ENCODE measurements around the gene JOSD2.

JOSD2 gene

DNA sequence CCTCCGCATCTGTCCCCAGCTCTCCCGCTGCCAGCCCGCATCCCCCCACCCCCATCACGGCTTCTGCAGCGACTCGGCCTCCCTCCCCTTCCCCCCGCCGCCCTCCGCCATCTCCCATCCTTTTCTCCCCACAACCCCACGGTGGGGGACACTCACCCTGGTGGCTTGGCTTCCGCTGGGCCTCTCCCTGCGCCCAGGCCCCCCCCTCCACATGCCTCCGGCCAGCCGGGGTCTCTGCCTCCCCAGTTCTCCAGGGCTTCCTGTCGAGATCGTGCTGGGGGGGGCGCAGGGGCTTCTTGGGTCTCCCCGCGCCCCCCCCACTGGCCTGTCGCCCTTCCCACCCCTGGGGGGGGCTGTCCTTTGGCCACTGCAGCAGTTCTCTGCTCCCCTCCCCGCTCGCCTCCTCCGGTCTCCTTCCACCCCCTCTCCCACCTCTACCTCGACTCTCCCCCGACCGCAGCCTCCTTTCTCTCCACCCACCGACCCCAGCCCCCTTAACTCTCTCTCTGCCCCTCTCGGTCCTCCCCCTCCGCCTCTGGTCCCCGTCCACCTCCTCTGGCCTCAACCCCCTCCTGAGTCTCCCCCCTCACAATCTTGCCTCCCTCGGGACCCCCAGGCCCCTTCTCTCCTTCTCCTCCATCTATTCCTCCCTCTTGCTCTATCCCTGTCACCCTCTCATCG lies 40.2 kb upstream of the JOSD2 start:
- H3K4me3 ChIP-seq (ENCODE audit: low read depth, low read length) = no peak overlapping the region
- TF ChIP-seq, protein P1, sequence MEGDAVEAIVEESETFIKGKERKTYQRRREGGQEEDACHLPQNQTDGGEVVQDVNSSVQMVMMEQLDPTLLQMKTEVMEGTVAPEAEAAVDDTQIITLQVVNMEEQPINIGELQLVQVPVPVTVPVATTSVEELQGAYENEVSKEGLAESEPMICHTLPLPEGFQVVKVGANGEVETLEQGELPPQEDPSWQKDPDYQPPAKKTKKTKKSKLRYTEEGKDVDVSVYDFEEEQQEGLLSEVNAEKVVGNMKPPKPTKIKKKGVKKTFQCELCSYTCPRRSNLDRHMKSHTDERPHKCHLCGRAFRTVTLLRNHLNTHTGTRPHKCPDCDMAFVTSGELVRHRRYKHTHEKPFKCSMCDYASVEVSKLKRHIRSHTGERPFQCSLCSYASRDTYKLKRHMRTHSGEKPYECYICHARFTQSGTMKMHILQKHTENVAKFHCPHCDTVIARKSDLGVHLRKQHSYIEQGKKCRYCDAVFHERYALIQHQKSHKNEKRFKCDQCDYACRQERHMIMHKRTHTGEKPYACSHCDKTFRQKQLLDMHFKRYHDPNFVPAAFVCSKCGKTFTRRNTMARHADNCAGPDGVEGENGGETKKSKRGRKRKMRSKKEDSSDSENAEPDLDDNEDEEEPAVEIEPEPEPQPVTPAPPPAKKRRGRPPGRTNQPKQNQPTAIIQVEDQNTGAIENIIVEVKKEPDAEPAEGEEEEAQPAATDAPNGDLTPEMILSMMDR (IDR thresholded peaks at IDR 0.05; ENCODE audit: borderline replicate concordance, insufficient read depth, low read depth, low read length) = no peak

DNA sequence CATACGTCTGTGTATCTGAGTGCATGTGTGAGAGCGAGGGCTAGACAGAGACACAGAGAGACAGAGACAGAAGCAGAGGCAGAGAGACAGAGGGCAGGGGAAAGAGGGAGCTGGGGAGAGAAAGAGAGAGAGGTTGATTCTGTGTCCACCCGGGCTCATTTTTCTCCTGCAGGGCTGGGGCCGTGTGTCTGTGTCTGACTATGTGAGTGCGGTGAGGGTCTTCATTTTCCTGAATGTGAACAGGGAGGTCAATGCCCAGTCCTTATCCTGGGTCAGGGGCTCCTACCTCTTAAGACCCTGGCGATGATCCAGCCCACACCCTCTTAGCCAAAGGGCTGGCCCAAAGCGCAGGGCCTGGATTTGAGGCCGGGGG lies 39.6 kb upstream of the JOSD2 start:
- no peak overlapping the region for H3K4me3 ChIP-seq (ENCODE audit: low read depth, low read length)
- TF ChIP-seq, protein P1 (IDR thresholded peaks at IDR 0.05; ENCODE audit: borderline replicate concordance, insufficient read depth, low read depth, low read length) = no peak

DNA sequence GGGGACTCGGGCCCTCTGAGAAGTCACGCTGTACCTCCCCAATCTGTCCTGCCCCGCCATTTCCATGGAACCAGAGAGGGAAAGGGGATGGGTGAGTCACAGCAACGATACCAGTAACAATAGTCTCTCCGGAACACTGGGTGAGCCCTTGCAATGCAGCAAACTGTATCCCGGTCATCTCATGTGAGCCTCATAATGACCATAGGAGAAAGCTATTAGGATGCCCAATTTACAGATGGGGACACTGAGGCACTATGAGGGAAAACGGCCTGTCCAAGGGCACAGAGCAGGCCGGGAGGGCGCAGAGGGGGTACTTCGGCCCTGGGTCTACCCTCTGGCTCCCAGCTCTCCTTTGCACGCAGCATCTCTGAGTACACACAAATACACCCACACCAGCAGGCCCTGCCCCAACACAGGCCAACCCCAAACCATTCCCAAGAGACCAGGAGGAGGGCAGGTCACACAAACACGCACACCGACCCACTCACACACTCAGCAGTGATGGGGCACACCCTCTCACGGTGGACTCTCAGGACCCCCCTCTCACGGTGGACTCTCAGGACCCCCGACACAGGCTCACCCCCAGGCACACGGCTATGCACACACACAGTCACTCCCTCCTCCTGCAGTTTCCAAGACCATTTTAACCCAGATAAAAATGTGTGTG lies 39.1 kb upstream of the JOSD2 start:
- TF ChIP-seq, protein P1 (IDR thresholded peaks at IDR 0.05; ENCODE audit: borderline replicate concordance, insufficient read depth, low read depth, low read length) = no peak
- H3K4me3 ChIP-seq (ENCODE audit: low read depth, low read length) = no peak overlapping the region

DNA sequence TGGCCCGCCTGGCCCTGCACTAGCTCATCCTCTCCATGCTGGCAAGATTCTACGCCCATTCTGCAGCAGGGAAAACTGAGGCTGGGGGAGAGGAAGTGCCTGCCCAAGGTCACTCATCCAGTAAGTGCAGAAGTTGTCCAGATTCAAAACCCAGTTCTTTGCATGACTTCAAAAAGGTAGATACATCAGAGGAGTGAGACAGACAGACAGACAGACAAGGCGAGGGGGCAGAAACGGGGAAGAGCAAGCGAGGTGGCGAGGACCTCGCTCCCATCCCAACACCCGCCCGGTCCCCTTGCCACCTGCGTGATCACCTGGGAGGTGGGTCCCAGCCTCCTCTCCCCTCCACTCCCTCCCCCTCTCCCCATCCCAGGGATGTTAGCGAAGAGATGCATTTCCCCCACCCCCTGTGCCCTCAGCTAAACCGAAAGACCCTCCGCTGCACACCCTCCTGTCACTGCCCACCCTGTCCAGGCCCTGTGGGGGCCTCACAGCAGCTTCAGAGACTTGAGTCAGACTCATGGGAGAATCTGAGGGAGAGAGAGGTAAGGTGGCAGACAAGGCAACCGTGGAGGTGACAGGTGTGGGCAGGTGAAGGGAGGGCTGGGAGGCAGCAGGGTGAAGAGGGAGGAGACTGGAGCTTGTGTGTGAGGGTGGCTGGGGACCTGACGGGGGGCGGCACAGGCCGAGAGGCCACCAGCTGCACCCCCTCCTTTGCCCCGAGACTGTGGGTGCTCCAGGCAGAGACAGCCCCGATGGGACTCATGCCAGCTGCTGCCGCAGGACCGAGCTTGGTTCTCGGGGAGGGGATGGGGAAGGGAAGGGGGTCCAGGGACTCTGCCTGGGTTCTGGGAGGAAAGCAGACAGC lies 38.3 kb upstream of the JOSD2 start:
- TF ChIP-seq, protein P1 (IDR thresholded peaks at IDR 0.05; ENCODE audit: borderline replicate concordance, insufficient read depth, low read depth, low read length) = no peak
- no peak overlapping the region for H3K4me3 ChIP-seq (ENCODE audit: low read depth, low read length)

DNA sequence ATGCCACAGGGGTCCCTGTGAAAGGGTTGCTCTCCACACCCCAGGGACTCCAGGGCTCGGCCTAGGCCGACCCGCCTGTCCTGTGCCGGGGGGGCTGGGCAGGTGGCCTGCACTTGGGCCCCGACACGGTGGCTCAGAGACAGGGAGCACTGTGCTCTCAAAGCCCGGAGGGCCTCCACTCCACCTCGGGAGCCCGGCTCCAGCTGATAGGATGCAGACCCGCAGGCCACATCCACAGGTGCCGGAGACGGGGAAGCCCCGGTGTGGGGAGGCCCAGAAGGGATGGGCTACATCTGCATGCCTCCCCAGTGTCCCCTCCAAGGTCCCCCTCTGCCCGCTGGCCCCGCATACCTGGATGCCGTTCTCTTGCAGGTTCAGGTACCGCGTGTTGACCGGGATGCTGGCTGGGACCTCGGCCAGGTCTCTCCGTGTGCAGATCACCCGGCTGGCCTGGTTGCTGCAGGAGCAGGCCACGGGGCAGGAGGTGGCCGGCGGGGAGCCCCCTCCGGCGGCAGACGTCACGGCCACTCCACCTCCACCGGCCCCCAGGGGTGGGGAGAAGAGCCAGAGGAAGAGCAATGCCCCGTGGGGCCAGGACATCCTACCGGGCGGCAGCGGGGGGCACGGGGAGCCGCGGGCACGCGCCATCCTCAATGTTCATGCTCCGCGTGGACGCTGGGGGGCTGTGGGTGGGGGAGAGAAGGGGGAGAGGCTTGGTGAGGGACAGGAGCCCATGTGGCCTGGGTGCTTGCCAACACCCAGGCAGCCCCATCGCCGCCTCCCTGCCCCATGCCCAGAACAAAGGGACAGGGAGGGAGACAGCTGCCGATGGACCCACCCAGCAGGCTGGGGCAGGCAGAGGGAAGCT lies 37.4 kb upstream of the JOSD2 start:
- H3K4me3 ChIP-seq (ENCODE audit: low read depth, low read length) = no peak overlapping the region
- TF ChIP-seq, protein P1 (IDR thresholded peaks at IDR 0.05; ENCODE audit: borderline replicate concordance, insufficient read depth, low read depth, low read length) = no peak

DNA sequence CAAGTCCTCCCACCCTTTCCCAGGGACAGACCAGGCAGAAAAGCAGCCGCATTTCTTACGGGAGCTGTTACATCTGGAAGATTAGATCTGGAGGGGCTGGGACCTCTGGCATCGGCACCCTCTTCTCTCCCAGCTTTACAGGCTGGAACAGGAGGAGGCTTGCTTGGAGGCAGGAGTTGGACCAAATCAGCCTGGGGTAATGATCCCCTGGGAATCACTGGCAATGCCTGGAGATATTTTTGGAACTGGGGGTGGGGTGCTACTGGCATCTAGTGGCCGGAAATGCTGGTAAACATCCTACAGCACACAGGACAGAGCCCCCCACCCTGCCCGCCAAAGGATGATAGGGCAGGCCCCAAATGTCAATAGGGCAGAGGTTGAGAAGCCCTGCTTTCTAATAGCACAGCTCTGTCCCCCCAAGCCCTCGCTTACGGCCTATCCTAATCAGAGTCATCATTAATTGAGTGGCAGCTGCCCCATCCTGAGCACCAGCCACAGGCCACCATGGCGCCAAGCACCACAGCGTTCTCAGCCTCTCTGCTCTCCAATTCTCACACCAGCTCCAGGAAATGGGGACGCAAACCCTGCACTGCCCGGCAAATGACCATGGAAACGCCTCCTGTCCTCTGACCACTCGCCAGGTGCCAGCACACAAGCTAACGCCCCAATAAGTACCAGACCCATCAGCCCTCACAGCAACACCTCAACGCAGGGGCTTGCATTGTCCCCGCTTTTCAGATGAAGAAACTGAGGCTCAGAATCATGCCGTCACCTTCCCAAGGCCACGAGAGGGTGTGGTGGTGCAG lies 36.6 kb upstream of the JOSD2 start:
- H3K4me3 ChIP-seq (ENCODE audit: low read depth, low read length) = no peak overlapping the region
- TF ChIP-seq, protein P1 (IDR thresholded peaks at IDR 0.05; ENCODE audit: borderline replicate concordance, insufficient read depth, low read depth, low read length) = no peak
